Activated T-cell treated with anti-CD3 and anti-CD28 coated beads, Interleukin-2, amount 50 U/mL, for 24 hours (primary cell): ENCODE data around the gene FAM131C.
A peak's percentile ranks its signal among the peaks of the same experiment; 100 is the strongest.

Source experiments
- DNase-seq: peaks from one replicate; pipeline ENCODE4 v3.0.0-alpha.2; 2020
- H3K27ac Mint-ChIP-seq: 2 replicates; pipeline ENCODE4 v1.8.0; 2020; ENCODE audit warnings: mild to moderate bottlenecking, mixed read lengths
- H3K27me3 Mint-ChIP-seq: 2 replicates; pipeline ENCODE4 v1.8.0; 2020; ENCODE audit warnings: mixed read lengths
- H3K36me3 Mint-ChIP-seq: 2 replicates; pipeline ENCODE4 v1.8.0; 2020; ENCODE audit warnings: low read depth, mixed read lengths
- H3K4me1 Mint-ChIP-seq: 2 replicates; pipeline ENCODE4 v1.8.0; 2020; ENCODE audit warnings: low read depth, mixed read lengths
- H3K4me3 Mint-ChIP-seq: 2 replicates; pipeline ENCODE4 v1.8.0; 2020; ENCODE audit warnings: mild to moderate bottlenecking, moderate library complexity, mixed read lengths
- H3K9me3 Mint-ChIP-seq: 2 replicates; pipeline ENCODE4 v1.8.0; 2020; ENCODE audit warnings: mixed read lengths

FAM131C gene

GRCh38 chr1:16073490-16074119 is at the start of gene FAM131C:
FAM131C (minus strand) TSS chr1:16073651; CDS start chr1:16073442, 209 bp downstream.
- peak within 1 kb of the TSS; percentile 65 for H3K4me3 Mint-ChIP-seq

DNA sequence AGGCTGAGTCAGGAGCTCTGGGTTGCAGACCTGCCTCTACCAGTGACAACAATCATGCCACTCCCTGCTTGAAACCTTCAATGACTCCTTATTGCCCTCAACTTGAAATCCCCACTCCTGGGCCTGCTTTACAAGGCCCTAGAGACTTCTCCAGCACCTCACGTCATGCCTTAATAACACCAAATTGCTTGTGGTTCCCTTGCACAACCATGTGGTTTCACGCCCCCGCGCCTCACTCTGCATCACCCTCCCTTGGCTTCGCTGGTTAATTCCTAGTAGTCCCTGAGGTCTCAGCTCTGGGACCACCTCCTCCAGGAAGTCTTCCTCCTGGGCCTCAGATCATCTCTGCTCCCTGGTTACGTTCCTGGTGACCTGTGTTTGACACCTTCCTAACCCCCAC is 49.5 kb upstream of the FAM131C start:
- Mint-ChIP-seq H3K9me3 (no peaks in the 10 kb centered on the region), H3K36me3 (no peaks in the 10 kb centered on the region), H3K4me1 (peaks cover 12% of the 10 kb centered on the region), H3K27me3 (no peaks in the 10 kb centered on the region), H3K27ac (no peak overlapping the region), H3K4me3 (no peak overlapping the region)
- peak; percentile 65 for DNase-seq

More at GRCh38 chr1:16073490-16074119, at the start of gene FAM131C:
- peak; percentile 64 for DNase-seq
- Mint-ChIP-seq H3K4me1 (peaks cover 13% of the 10 kb centered on the region), H3K27me3 (peaks cover 23% of the 10 kb centered on the region), H3K9me3 (no peaks in the 10 kb centered on the region), H3K36me3 (no peaks in the 10 kb centered on the region), H3K27ac (no peak within 1 kb of the TSS)

DNA sequence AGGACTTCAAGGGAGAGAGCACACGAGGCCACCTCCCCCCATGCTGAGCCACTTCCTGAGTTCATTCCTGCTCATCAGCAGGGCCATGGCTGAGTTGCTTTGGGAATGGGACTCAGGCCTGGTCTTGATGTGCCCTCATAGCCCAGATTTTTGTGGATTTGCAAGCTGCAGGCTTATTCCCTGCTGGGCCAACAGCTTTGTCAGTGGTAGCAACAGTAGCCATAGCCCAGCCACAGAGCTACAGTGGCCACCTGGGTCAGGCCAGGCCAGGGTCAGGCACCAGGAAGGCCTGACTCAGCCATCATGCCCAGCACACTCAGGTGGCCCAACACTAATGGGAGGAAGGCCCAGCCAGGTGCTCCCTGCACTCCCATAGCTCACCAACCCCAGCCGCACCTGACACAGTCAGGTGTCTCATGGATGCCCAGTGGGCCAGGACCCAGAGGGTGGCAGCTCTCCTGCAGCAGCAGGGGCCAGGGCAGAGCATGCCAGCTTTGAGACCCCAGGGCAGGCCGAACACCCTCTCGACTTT is 49.0 kb upstream of the FAM131C start:
- no peak for DNase-seq
- Mint-ChIP-seq H3K4me3 (no peak overlapping the region), H3K9me3 (no peaks in the 10 kb centered on the region), H3K4me1 (peaks cover 12% of the 10 kb centered on the region), H3K27ac (no peak overlapping the region), H3K36me3 (no peaks in the 10 kb centered on the region), H3K27me3 (no peaks in the 10 kb centered on the region)

- no peaks in the 10 kb centered on the region for H3K27me3 Mint-ChIP-seq
- no peak for DNase-seq
- H3K4me1 Mint-ChIP-seq: peaks cover 12% of the 10 kb centered on the region
- H3K9me3 Mint-ChIP-seq: no peaks in the 10 kb centered on the region
- H3K27ac Mint-ChIP-seq: no peak overlapping the region
- no peak overlapping the region for H3K4me3 Mint-ChIP-seq
- no peaks in the 10 kb centered on the region for H3K36me3 Mint-ChIP-seq
Observed at GRCh38 chr1:16120940-16121410, 47.5 kb upstream of the FAM131C start.

- no peaks in the 10 kb centered on the region for H3K9me3 Mint-ChIP-seq
- peaks cover 12% of the 10 kb centered on the region for H3K4me1 Mint-ChIP-seq
- H3K27me3 Mint-ChIP-seq: no peaks in the 10 kb centered on the region
- H3K36me3 Mint-ChIP-seq: no peaks in the 10 kb centered on the region
- H3K27ac Mint-ChIP-seq: no peak overlapping the region
- DNase-seq: no peak
- H3K4me3 Mint-ChIP-seq: no peak overlapping the region
Observed at GRCh38 chr1:16120407-16120806, 47.0 kb upstream of the FAM131C start.

DNA sequence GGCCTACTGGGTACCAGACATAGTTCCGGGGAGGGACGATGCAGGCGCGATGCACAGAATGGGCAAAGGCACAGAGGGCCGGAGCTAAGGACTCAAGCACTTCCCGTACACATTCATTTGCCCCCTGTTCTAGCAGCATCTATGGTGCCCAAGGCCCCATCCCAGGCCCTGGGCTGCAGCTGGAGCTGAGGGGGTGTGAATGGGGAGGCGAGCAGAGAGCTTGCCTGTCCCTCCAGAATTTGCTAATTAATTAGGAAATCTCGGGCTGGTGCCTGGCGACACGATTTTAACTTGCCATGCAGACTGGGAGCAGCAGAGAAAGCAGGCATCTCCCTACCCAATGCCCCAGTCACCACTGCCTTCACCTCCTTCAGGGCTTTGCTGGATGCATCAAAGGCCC is 46.5 kb upstream of the FAM131C start:
- DNase-seq: no peak
- no peaks in the 10 kb centered on the region for H3K9me3 Mint-ChIP-seq
- H3K4me1 Mint-ChIP-seq: peaks cover 12% of the 10 kb centered on the region
- H3K36me3 Mint-ChIP-seq: no peaks in the 10 kb centered on the region
- H3K27ac Mint-ChIP-seq: no peak overlapping the region
- no peak overlapping the region for H3K4me3 Mint-ChIP-seq
- H3K27me3 Mint-ChIP-seq: no peaks in the 10 kb centered on the region

DNA sequence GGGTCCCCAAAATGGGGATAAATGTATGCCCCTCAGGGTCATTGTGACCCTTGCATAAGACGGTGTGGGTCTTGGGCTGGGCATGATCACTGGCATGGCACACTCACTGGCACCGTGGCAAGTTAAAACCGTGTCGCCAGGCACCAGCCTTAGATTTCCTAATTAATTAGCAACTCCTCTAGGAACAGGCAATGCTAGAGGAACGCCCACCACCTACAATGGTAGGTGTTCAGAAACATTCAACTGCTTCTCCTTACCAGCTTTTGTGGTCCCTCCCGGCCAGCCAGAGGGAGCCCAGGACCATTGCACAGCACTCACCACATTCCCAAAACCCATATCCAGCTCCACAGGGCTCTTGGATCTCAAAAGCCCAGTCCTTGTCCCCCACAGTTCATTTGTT is 46.1 kb upstream of the FAM131C start:
- Mint-ChIP-seq H3K27me3 (no peaks in the 10 kb centered on the region), H3K36me3 (no peaks in the 10 kb centered on the region), H3K27ac (no peak overlapping the region), H3K4me3 (no peak overlapping the region), H3K9me3 (no peaks in the 10 kb centered on the region), H3K4me1 (peaks cover 12% of the 10 kb centered on the region)
- DNase-seq: no peak

DNA sequence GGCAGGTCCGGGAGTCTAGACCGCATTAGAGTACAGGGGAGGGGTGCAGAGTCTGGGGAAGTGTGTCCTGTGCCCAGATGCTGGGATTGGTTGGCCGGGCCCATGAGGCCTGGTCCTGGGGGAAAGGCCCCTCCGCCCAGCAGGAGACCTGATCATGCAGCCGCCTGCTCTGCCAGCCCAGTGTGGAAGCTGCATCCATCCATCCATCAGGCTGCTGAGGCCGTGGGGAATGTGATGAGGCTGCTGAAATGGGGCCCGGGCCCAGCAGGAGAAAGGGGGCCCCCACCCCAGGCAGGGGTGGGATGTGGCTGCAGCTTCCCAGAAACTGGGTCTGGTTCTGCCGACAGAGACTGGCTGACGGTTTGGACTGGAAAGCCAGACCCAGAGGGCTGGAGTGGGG is 45.3 kb upstream of the FAM131C start:
- Mint-ChIP-seq H3K27me3 (no peaks in the 10 kb centered on the region), H3K4me1 (peaks cover 11% of the 10 kb centered on the region), H3K4me3 (no peak overlapping the region), H3K36me3 (no peaks in the 10 kb centered on the region), H3K27ac (no peak overlapping the region), H3K9me3 (no peaks in the 10 kb centered on the region)
- DNase-seq: no peak

DNA sequence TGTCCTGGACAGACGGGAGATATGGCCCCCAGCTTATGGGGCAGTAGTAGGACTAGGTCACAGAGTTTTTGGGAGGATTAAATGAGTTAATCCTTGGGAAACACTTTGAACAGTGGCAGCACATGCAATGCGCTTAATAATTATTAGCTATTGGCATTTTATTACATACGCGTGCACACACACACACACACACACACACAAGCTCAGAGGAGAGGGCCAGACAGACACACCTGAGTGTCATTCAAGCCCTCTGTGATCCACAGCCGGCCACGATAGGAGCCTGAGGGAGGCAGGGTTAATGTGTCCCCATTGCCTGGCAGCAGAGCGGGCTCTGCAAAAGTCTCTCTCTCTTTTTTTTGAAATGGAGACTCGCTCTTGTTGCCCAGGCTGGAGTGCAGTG is 44.5 kb upstream of the FAM131C start:
- Mint-ChIP-seq H3K27ac (no peak overlapping the region), H3K4me1 (peaks cover 6% of the 10 kb centered on the region), H3K27me3 (no peaks in the 10 kb centered on the region), H3K36me3 (no peaks in the 10 kb centered on the region), H3K4me3 (no peak overlapping the region), H3K9me3 (no peaks in the 10 kb centered on the region)
- DNase-seq: no peak

- no peaks in the 10 kb centered on the region for H3K9me3 Mint-ChIP-seq
- no peaks in the 10 kb centered on the region for H3K27me3 Mint-ChIP-seq
- H3K4me3 Mint-ChIP-seq: no peak overlapping the region
- H3K36me3 Mint-ChIP-seq: no peaks in the 10 kb centered on the region
- no peak for DNase-seq
- peaks cover under 1% of the 10 kb centered on the region for H3K4me1 Mint-ChIP-seq
- H3K27ac Mint-ChIP-seq: no peak overlapping the region
Observed at GRCh38 chr1:16117369-16117768, 43.9 kb upstream of the FAM131C start.

DNA sequence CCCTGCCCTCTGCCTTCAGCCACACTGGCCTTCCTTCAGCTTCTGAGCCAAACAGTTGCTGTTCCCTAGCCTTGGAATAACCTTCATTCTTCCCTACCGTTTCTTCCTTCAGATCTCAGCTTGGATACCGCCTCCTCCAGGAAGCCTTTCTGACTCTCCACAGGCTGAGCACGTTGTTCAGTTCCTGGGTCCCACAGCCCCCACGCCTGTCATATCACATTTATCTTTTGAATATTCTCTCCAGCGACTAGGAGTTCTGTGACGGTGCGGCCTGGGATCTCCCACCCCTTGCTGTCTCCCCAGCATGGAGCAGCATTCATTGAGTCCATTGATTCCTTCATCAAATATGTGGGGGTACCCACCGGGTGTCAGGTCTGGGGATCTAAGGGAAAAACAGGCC is 43.2 kb upstream of the FAM131C start:
- Mint-ChIP-seq H3K9me3 (no peaks in the 10 kb centered on the region), H3K36me3 (no peaks in the 10 kb centered on the region), H3K27ac (no peak overlapping the region), H3K4me3 (no peak overlapping the region), H3K27me3 (peaks cover 3% of the 10 kb centered on the region), H3K4me1 (no peaks in the 10 kb centered on the region)
- no peak for DNase-seq

DNA sequence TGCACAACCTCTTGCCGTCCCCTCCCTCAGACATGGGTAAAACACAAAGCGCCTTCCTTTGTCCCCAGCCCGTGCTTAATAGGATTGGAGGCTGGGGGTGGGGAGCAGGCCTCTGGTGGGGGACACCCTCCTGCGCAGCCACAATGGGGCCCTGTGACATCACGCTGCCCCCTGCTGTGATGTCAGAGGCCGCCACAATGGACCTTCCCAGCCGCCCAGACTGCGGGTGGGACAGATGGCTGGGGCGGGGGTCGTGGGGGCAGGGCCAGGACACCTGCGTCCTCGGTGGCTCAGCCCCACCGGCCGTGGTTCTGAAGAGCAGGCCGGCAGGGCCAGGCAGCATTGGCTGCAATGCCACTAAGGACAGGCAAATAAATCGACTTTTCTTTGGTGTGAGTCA is 42.6 kb upstream of the FAM131C start:
- no peak for DNase-seq
- Mint-ChIP-seq H3K27me3 (peaks cover 4% of the 10 kb centered on the region), H3K9me3 (no peaks in the 10 kb centered on the region), H3K4me3 (no peak overlapping the region), H3K36me3 (no peaks in the 10 kb centered on the region), H3K27ac (no peak overlapping the region), H3K4me1 (no peaks in the 10 kb centered on the region)

DNA sequence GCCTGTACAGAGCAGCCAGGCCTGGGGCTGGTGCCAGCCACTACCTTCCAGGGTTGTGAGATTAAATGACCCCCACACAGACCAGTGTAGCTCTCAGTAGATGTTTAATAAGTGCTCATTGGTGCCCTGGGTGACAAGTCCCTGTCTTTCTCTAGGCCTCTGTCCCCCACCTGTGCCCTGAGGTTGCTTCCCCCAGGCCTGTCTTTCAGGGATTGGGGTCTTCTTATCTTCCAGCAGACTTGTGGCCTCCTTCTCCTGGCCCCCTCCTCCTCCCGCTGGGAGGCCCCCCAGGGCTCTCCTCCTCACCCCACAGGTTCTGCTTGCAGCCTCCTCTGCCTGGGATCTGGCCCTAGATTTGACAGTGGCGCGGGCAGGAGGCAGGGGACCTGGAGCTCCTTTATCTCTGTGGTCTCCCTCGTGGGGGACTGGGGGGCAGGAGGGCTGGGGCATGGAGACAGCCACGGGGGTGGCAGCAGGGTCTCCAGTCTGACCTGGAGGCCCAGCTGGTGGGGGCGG is 42.1 kb upstream of the FAM131C start:
- H3K36me3 Mint-ChIP-seq: no peaks in the 10 kb centered on the region
- no peaks in the 10 kb centered on the region for H3K4me1 Mint-ChIP-seq
- H3K9me3 Mint-ChIP-seq: no peaks in the 10 kb centered on the region
- no peak overlapping the region for H3K27ac Mint-ChIP-seq
- DNase-seq: no peak
- no peak overlapping the region for H3K4me3 Mint-ChIP-seq
- peaks cover 4% of the 10 kb centered on the region for H3K27me3 Mint-ChIP-seq

- Mint-ChIP-seq H3K4me3 (no peak overlapping the region), H3K27ac (no peak overlapping the region), H3K36me3 (no peaks in the 10 kb centered on the region), H3K27me3 (peaks cover 4% of the 10 kb centered on the region), H3K9me3 (no peaks in the 10 kb centered on the region), H3K4me1 (no peaks in the 10 kb centered on the region)
- no peak for DNase-seq
Observed at GRCh38 chr1:16114527-16115467, 41.3 kb upstream of the FAM131C start.
